ENCODE measurements around the gene MYPN.

GRCh38 chr10:68108653-68109052 lies 635 bp upstream of the MYPN start:
- TF ChIP-seq TAF1 (IDR thresholded peaks at IDR 0.05; ENCODE audit: low read depth, low read length), result no peak
- TF ChIP-seq POLR2AphosphoS5 (IDR thresholded peaks at IDR 0.05; ENCODE audit: low read depth, low read length), result no peak
- no peak for TF ChIP-seq POLR2A (IDR thresholded peaks at IDR 0.05; ENCODE audit: low read depth, low read length)

Data from GM12891 (cell line).